GM19240 (cell line): ENCODE results near the gene NPHP4.

Experiments used
- DNase-seq: peaks from one replicate; pipeline ENCODE4 v3.0.0; 2011; ENCODE audit warnings: low spot score; ENCODE audit not compliant: insufficient read length

Gene NPHP4

DNA sequence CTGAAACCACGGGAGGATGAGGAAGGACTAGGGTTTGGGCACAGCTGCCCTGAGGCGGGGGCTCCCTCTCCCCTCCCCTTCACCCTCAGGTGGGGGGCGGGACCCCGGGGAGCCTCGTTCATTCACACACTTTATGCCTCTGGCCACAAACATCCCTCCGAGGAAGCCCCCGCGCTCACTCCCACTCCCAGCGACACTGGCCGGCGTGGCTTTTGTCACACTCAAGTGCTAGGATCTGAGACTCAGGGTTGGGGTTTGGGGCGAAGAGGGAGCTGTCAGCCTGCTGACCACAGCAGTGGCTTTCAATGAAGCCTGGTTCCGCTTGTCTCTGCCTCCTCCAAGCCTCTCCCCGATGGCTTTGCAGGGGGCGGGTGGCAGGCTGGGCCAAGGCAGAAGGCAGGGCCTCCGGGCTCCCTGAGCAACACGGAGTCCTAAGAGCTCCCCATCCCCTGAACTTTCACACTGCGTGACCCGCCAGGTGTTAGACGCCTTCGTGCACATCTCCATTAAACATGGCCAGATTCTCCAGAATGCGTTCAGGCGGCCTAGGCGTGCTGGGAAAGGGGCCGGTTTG, 178.1 kb downstream of the NPHP4 start:
- no peak for DNase-seq

DNA sequence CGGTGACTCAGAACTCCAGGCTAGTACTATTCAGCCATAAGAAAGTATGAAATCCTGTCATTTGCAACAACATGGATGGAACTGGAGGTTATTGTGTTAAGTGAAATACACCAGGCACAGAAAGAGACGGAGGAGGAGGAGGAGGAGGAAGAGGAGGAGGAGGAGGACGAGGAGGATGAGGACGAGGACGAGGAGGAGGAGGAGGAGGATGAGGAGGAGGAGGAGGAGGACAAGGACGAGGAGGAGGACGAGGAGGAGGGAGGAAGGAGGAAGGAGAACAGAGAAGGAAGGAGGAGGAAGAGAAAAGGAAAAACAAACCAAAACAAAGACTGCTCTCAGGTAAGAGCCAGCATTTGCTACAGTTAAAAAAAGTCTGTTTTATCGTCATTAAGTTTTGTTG, 178.7 kb downstream of the NPHP4 start:
- DNase-seq = no peak
